Measurements from ENCODE around the gene ALX4.

Gene ALX4

GRCh38 chr11:44274404-44274803 lies 35.5 kb downstream of the ALX4 start:
- Histone ChIP-seq H3K4me3 (no peak overlapping the region), H3K27ac (no peak overlapping the region)

- Histone ChIP-seq H3K4me3 (no peak overlapping the region), H3K27ac (no peak overlapping the region)
Measured at GRCh38 chr11:44271286-44271685, 38.7 kb downstream of the ALX4 start.

GRCh38 chr11:44270403-44271273 lies 39.3 kb downstream of the ALX4 start:
- no peak overlapping the region for H3K4me3 ChIP-seq
- peak overlapping the region in 2 of 21 experiments; percentile 11 to 52 for H3K27ac ChIP-seq

- H3K27ac ChIP-seq, result peak overlapping the region in 4 of 21 experiments; percentile 11 to 52 (median 41)
- no peak overlapping the region for H3K4me3 ChIP-seq
Measured at GRCh38 chr11:44269369-44270351, 40.3 kb downstream of the ALX4 start.

GRCh38 chr11:44268614-44269080 lies 41.3 kb downstream of the ALX4 start:
- Histone ChIP-seq H3K4me3 (no peak overlapping the region), H3K27ac (no peak overlapping the region)

- no peak overlapping the region for H3K4me3 ChIP-seq
- no peak overlapping the region for H3K27ac ChIP-seq
Measured at GRCh38 chr11:44267750-44268613, 42.0 kb downstream of the ALX4 start.

GRCh38 chr11:44267006-44267749 lies 42.8 kb downstream of the ALX4 start:
- no peak overlapping the region for H3K4me3 ChIP-seq
- H3K27ac ChIP-seq, result no peak overlapping the region

GRCh38 chr11:44266056-44266780 lies 43.7 kb downstream of the ALX4 start:
- Histone ChIP-seq H3K27ac (no peak overlapping the region), H3K4me3 (no peak overlapping the region)

GRCh38 chr11:44264761-44265160 lies 45.2 kb downstream of the ALX4 start:
- H3K4me3 ChIP-seq, result no peak overlapping the region
- H3K27ac ChIP-seq, result no peak overlapping the region

- no peak overlapping the region for H3K4me3 ChIP-seq
- H3K27ac ChIP-seq, result no peak overlapping the region
Measured at GRCh38 chr11:44264438-44264749, 45.5 kb downstream of the ALX4 start.

GRCh38 chr11:44263738-44264437 lies 46.1 kb downstream of the ALX4 start:
- Histone ChIP-seq H3K27ac (no peak overlapping the region), H3K4me3 (no peak overlapping the region)

- Histone ChIP-seq H3K27ac (no peak overlapping the region), H3K4me3 (no peak overlapping the region)
Measured at GRCh38 chr11:44261800-44262591, 47.9 kb downstream of the ALX4 start.

GRCh38 chr11:44260081-44260480 lies 49.9 kb downstream of the ALX4 start:
- no peak overlapping the region for H3K4me3 ChIP-seq
- H3K27ac ChIP-seq, result no peak overlapping the region

- Histone ChIP-seq H3K27ac (no peak overlapping the region), H3K4me3 (no peak overlapping the region)
Measured at GRCh38 chr11:44258839-44259420, 51.0 kb downstream of the ALX4 start.

- Histone ChIP-seq H3K4me3 (no peak overlapping the region), H3K27ac (no peak overlapping the region)
Measured at GRCh38 chr11:44258190-44258489, 51.8 kb downstream of the ALX4 start.

- H3K4me3 ChIP-seq, result no peak overlapping the region
- no peak overlapping the region for H3K27ac ChIP-seq
Measured at GRCh38 chr11:44257338-44258189, 52.4 kb downstream of the ALX4 start.
